ENCODE data around the gene GAS2L3. TPM values are rescaled to one million over a fixed set of nuclear protein-coding genes. Genes with fewer than 3 reads are reported as not detected.
"Not testable (repeated sequence)": the region's sequence is repeated elsewhere in the genome, so short reads cannot be mapped to it uniquely, and the experiment has no call there.

The GAS2L3 gene
- total RNA-seq, 1 experiment from 2014 or later, result 29.9 TPM

DNA sequence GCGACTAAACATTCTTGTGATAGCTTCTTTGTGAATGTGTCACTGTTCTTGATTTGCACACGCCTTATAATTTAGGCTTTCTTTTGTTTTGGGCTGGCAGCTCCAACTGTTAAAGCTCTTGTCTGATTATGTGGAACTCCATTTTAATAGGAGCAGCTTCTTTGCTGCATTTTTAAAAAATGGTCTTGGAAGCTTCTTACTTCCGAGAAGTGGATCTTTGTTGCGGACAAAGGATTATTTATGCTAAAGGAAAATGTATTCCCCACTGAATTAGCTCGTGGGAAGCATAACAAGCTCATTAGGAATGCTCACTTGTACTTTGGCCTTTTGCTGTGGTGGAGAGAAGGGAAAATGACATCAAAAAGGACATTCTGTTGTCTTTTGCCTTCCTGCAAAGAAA lies 20.0 kb downstream of the GAS2L3 start:
- intact Hi-C loops (cut with micrococcal nuclease), result no loop called here
- Mint-ChIP-seq H3K9me3 (ENCODE audit: unreplicated experiment) (no peaks in the 10 kb centered on the region), H3K4me1 (ENCODE audit: insufficient read depth, unreplicated experiment) (peaks cover 20% of the 10 kb centered on the region), H3K27ac (ENCODE audit: low read depth, unreplicated experiment) (peak overlapping the region; percentile 80), H3K4me3 (ENCODE audit: unreplicated experiment) (peak overlapping the region; percentile 68), H3K27me3 (ENCODE audit: insufficient read depth, unreplicated experiment) (no peaks in the 10 kb centered on the region), H3K36me3 (ENCODE audit: insufficient read depth, unreplicated experiment) (no peaks in the 10 kb centered on the region)
- BruUV-seq (replicated peaks), result no TSS peak
- CTCF ChIA-PET, result interaction anchor here (0.8 to 1.6 kb wide), 5 partner anchors 10 to 83 kb away, joined by 3 to 9 read pairs (median 4); no protein-coding TSS in a partner anchor
- POLR2A ChIA-PET, result interaction anchor here (1.0 to 2.1 kb wide), 6 partner anchors 10 to 326 kb away, joined by 3 to 16 read pairs (median 6); partner anchors contain the start of gene GAS2L3
- peak; percentile 6 for DNase-seq (ENCODE audit: unreplicated experiment)
- TF ChIP-seq, protein P1, sequence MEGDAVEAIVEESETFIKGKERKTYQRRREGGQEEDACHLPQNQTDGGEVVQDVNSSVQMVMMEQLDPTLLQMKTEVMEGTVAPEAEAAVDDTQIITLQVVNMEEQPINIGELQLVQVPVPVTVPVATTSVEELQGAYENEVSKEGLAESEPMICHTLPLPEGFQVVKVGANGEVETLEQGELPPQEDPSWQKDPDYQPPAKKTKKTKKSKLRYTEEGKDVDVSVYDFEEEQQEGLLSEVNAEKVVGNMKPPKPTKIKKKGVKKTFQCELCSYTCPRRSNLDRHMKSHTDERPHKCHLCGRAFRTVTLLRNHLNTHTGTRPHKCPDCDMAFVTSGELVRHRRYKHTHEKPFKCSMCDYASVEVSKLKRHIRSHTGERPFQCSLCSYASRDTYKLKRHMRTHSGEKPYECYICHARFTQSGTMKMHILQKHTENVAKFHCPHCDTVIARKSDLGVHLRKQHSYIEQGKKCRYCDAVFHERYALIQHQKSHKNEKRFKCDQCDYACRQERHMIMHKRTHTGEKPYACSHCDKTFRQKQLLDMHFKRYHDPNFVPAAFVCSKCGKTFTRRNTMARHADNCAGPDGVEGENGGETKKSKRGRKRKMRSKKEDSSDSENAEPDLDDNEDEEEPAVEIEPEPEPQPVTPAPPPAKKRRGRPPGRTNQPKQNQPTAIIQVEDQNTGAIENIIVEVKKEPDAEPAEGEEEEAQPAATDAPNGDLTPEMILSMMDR (IDR thresholded peaks at IDR 0.05; ENCODE audit: unreplicated experiment), result no peak

DNA sequence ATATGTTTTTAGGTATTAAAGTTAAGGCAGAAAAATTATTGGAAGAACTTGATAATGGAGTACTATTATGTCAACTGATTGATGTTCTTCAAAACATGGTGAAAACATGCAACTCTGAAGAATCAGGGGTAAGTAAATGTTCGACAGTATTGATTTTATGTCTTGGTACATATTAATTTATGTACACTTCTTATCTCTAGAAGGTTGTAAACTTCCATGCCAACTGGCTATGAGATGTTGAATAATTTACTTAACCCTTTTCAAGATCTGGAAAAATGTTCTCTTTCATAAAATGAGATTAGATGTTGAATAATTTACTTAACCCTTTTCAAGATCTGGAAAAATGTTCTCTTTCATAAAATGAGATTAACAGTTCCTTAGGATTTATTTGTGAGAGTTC lies 28.1 kb downstream of the GAS2L3 start:
- Mint-ChIP-seq H3K27ac (ENCODE audit: low read depth, unreplicated experiment) (no peak overlapping the region), H3K27me3 (ENCODE audit: insufficient read depth, unreplicated experiment) (no peaks in the 10 kb centered on the region), H3K4me3 (ENCODE audit: unreplicated experiment) (no peak overlapping the region), H3K36me3 (ENCODE audit: insufficient read depth, unreplicated experiment) (no peaks in the 10 kb centered on the region), H3K9me3 (ENCODE audit: unreplicated experiment) (no peaks in the 10 kb centered on the region), H3K4me1 (ENCODE audit: insufficient read depth, unreplicated experiment) (no peaks in the 10 kb centered on the region)
- TF ChIP-seq, protein P1 (IDR thresholded peaks at IDR 0.05; ENCODE audit: unreplicated experiment), result no peak
- ChIA-PET POLR2A (no interaction called here), CTCF (interaction anchor here (0.6 to 0.8 kb wide), 2 partner anchors 43 to 300 kb away, joined by 3 read pairs; no protein-coding TSS in a partner anchor)
- intact Hi-C loops (cut with micrococcal nuclease), result no loop called here
- DNase-seq (ENCODE audit: unreplicated experiment), result no peak
- no TSS peak for BruUV-seq (replicated peaks)

DNA sequence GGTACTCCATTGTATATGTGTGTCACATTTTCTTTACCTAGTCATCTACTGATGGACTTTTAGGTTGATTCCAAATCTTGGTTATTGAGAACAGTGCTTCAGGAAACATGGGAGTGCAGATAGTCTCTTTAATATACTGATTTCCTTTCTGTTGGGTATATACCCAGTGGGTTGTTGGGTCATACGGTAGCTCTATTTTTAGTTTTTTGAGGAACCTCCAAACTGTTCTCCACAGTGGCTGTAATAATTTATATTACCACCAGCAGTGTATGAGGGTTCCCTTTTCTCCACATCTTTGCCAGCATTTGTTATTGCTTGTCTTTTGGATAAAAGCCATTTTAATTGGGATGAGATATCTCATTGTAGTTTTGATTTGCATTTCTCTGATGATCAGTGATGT lies 29.5 kb downstream of the GAS2L3 start:
- CTCF ChIA-PET; POLR2A ChIA-PET; BruUV-seq (replicated peaks); H3K9me3 Mint-ChIP-seq (ENCODE audit: unreplicated experiment); H3K4me1 Mint-ChIP-seq (ENCODE audit: insufficient read depth, unreplicated experiment); H3K4me3 Mint-ChIP-seq (ENCODE audit: unreplicated experiment); intact Hi-C loops (cut with micrococcal nuclease); H3K36me3 Mint-ChIP-seq (ENCODE audit: insufficient read depth, unreplicated experiment); DNase-seq (ENCODE audit: unreplicated experiment); H3K27ac Mint-ChIP-seq (ENCODE audit: low read depth, unreplicated experiment); H3K27me3 Mint-ChIP-seq (ENCODE audit: insufficient read depth, unreplicated experiment): not testable (repeated sequence)

DNA sequence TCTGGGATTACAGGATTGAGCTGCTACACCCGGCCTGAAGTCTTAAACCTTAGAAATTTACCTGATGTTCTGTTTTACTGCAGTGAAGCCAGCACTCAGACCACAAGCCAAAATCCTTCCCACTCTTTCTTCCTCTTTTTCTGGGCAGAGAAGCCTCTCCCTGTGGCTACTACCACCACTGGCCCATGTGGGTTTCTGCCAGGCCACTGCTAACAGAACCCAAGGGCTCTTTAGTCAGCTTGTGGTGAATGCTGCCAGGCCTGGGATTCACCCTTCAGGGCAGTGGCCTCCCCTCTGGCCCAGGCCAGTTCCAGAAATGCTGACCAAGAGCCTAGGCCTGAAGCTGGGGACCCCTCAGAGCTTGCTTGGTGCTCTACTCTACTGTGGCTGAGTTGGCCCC lies 35.3 kb downstream of the GAS2L3 start:
- no peak overlapping the region for H3K4me3 Mint-ChIP-seq (ENCODE audit: unreplicated experiment)
- no peaks in the 10 kb centered on the region for H3K4me1 Mint-ChIP-seq (ENCODE audit: insufficient read depth, unreplicated experiment)
- TF ChIP-seq, protein P1 (IDR thresholded peaks at IDR 0.05; ENCODE audit: unreplicated experiment), result no peak
- no peaks in the 10 kb centered on the region for H3K27me3 Mint-ChIP-seq (ENCODE audit: insufficient read depth, unreplicated experiment)
- intact Hi-C loops (cut with micrococcal nuclease), result no loop called here
- H3K36me3 Mint-ChIP-seq (ENCODE audit: insufficient read depth, unreplicated experiment), result peaks cover 6% of the 10 kb centered on the region
- CTCF ChIA-PET, result interaction anchor here (0.6 kb wide), 1 partner anchor 505 kb away, joined by 5 read pairs; no protein-coding TSS in a partner anchor
- POLR2A ChIA-PET, result no interaction called here
- BruUV-seq (replicated peaks), result no TSS peak
- H3K9me3 Mint-ChIP-seq (ENCODE audit: unreplicated experiment), result peaks cover 6% of the 10 kb centered on the region
- H3K27ac Mint-ChIP-seq (ENCODE audit: low read depth, unreplicated experiment), result no peak overlapping the region
- no peak for DNase-seq (ENCODE audit: unreplicated experiment)

Measured in MCF 10A (cell line).